ENCODE results near the gene GNAS-AS1.

GNAS-AS1 gene

DNA sequence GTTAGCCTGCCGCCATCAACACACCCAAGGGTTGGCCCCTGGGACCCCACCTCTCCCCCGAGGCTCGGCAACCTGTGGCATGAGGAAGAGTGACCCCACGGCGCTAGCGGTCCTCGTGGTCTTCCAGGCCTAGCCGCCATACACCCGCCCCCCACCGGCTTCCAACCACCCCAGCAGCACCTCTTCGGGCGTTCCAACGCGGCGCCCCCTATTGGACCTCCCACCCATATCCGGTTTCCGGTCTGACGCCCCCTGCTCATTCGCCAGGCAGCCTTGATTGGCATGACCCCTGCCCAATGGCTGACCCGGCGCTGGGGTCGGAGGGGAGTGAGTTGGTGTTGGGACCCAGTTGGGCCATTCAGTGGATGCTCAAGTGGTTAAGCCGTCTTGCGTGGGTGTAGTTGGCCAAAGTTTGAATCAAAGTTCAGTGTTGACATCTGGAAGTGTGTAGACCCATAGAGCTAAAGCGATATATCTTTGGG lies at the start of gene GNAS-AS1:
GNAS-AS1 (minus strand) TSS at position 210 of the 482 bp plus-strand sequence.
- no peaks in the 10 kb centered on the region for H3K9me3 ChIP-seq (ENCODE audit: control insufficient read depth in 2 of 2, low read length in 2 of 2)
- peaks cover 0 to 6% of the 10 kb centered on the region in 2 donors for H3K4me1 ChIP-seq (ENCODE audit: control insufficient read depth in 2 of 2, insufficient read depth in 2 of 2, low read length in 2 of 2)
- no peak within 1 kb of the TSS for H3K27ac ChIP-seq (ENCODE audit: low read depth in 2 of 2, low read length in 2 of 2)
- peak within 1 kb of the TSS; percentile 29 to 52 for H3K4me3 ChIP-seq (ENCODE audit: low read length in 2 of 2)
- no peak within 1 kb of the TSS for H3K9ac ChIP-seq (ENCODE audit: low read depth in 1 of 2, low read length in 2 of 2)
- H3K36me3 ChIP-seq (ENCODE audit: control insufficient read depth in 2 of 2, insufficient read depth in 2 of 2, low read length in 2 of 2) = no peaks in the 10 kb centered on the region
- peaks cover 12 to 24% of the 10 kb centered on the region in 2 donors for H3K27me3 ChIP-seq (ENCODE audit: control insufficient read depth in 2 of 2, insufficient read depth in 2 of 2, low read length in 2 of 2)

DNA sequence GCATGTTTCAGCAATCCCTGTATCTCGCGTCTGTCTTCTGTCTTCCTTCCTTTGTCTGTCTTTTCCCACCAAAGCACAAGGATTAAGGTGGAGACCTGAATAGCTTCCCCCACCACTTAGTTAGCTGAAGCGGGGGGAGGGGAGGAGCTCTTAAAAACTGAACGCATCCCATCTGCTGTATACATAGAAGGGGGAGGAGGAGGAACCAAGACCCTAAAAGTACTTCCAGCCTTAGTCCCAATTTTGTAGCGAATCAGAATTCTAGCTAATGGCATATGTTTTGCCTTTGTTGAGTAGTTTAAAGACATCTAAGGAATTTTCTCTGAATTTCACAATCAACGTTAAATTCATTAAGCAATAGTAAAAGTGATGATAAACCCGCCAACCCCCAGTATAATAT lies 49.7 kb upstream of the GNAS-AS1 start:
- no peaks in the 10 kb centered on the region for H3K27me3 ChIP-seq (ENCODE audit: control insufficient read depth in 2 of 2, insufficient read depth in 2 of 2, low read length in 2 of 2)
- H3K9me3 ChIP-seq (ENCODE audit: control insufficient read depth in 2 of 2, low read length in 2 of 2) = no peaks in the 10 kb centered on the region
- H3K27ac ChIP-seq (ENCODE audit: low read depth in 2 of 2, low read length in 2 of 2) = no peak overlapping the region
- no peak overlapping the region for H3K9ac ChIP-seq (ENCODE audit: low read depth in 1 of 2, low read length in 2 of 2)
- peaks cover 30 to 47% of the 10 kb centered on the region in 2 donors for H3K36me3 ChIP-seq (ENCODE audit: control insufficient read depth in 2 of 2, insufficient read depth in 2 of 2, low read length in 2 of 2)
- peaks cover 0 to 3% of the 10 kb centered on the region in 2 donors for H3K4me1 ChIP-seq (ENCODE audit: control insufficient read depth in 2 of 2, insufficient read depth in 2 of 2, low read length in 2 of 2)
- H3K4me3 ChIP-seq (ENCODE audit: low read length in 2 of 2) = no peak overlapping the region

DNA sequence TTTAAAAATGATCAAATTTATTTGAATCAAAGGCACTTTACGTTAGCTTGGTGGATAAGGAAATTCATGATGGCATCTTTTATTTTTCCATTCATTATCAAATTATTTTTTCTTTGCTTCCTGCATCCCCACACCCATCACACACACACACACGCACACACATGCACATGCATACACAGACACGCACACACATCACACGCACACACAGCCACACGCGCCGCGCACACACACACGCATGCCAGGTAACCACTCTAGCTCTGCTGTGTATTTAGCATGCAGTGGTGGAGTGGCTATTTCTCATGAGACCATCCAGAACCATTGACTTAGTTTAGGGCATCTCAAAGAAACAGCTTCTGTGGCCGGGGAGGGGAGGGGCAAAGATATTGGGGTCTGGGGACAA lies 48.8 kb upstream of the GNAS-AS1 start:
- Histone ChIP-seq H3K27ac (ENCODE audit: low read depth in 2 of 2, low read length in 2 of 2) (no peak overlapping the region), H3K36me3 (ENCODE audit: control insufficient read depth in 2 of 2, insufficient read depth in 2 of 2, low read length in 2 of 2) (peaks cover 22 to 38% of the 10 kb centered on the region in 2 donors), H3K4me3 (ENCODE audit: low read length in 2 of 2) (no peak overlapping the region), H3K27me3 (ENCODE audit: control insufficient read depth in 2 of 2, insufficient read depth in 2 of 2, low read length in 2 of 2) (no peaks in the 10 kb centered on the region), H3K9ac (ENCODE audit: low read depth in 1 of 2, low read length in 2 of 2) (no peak overlapping the region), H3K9me3 (ENCODE audit: control insufficient read depth in 2 of 2, low read length in 2 of 2) (no peaks in the 10 kb centered on the region), H3K4me1 (ENCODE audit: control insufficient read depth in 2 of 2, insufficient read depth in 2 of 2, low read length in 2 of 2) (peaks cover 0 to 10% of the 10 kb centered on the region in 2 donors)

DNA sequence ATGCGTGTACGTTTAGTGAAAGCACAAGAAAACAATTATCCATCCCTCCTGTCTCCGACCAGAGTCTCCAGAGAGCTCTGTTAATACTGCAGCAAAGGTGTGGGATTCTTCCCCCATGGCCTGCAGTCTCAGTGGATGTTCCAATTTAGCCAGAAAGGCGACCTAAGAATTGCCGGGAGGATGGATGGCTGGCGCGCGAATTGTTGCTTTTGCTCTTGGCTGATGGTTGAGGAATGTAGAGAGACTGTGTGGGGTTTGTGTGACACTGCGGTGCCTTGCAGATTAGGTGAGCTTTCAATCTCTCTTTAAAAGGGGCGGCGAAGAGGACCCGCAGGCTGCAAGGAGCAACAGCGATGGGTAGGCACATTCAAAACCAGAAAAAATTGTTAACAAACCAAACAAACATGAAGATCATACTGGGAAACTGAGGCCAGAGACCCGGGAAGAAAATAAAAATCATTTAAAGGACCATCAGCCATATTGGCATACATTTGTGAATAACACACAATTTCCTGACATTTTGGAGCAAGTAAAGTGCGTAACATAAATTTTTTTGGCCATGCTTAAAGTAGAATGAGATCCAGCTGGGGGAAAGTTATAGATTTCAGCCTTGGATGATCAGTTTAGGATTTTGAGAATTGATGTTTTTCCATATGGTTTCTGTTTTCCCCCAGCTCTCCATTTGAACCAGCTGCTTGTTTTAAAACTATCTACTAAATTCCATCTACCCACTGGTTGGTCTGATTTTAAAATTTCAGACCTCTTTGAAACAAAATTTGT lies 48.1 kb upstream of the GNAS-AS1 start:
- H3K36me3 ChIP-seq (ENCODE audit: control insufficient read depth in 2 of 2, insufficient read depth in 2 of 2, low read length in 2 of 2) = peaks cover 16 to 31% of the 10 kb centered on the region in 2 donors
- peaks cover 2 to 11% of the 10 kb centered on the region in 2 donors for H3K4me1 ChIP-seq (ENCODE audit: control insufficient read depth in 2 of 2, insufficient read depth in 2 of 2, low read length in 2 of 2)
- no peak overlapping the region for H3K4me3 ChIP-seq (ENCODE audit: low read length in 2 of 2)
- no peaks in the 10 kb centered on the region for H3K27me3 ChIP-seq (ENCODE audit: control insufficient read depth in 2 of 2, insufficient read depth in 2 of 2, low read length in 2 of 2)
- no peak overlapping the region for H3K9ac ChIP-seq (ENCODE audit: low read depth in 1 of 2, low read length in 2 of 2)
- H3K9me3 ChIP-seq (ENCODE audit: control insufficient read depth in 2 of 2, low read length in 2 of 2) = no peaks in the 10 kb centered on the region
- H3K27ac ChIP-seq (ENCODE audit: low read depth in 2 of 2, low read length in 2 of 2) = no peak overlapping the region

DNA sequence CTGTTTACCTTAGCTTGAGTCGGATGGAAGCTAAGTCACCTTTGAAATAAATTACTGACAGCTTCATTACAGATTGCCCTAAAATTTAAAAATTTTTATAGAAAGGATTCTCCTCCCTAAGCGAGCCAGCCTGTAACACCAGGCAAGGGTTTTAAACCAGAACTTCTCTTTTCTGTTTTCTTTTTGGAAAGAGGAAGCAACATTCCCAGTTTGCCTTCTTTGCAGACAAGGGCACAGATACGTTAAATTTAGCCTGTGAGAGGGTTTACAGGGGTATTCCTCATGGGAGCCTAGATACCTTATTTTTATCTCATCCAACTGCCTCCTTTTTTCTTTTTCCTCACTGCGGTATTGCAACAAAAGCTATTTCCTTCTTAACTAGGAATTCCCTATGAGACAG lies 46.8 kb upstream of the GNAS-AS1 start:
- H3K9ac ChIP-seq (ENCODE audit: low read depth in 1 of 2, low read length in 2 of 2) = no peak overlapping the region
- H3K4me1 ChIP-seq (ENCODE audit: control insufficient read depth in 2 of 2, insufficient read depth in 2 of 2, low read length in 2 of 2) = peaks cover 9 to 11% of the 10 kb centered on the region in 2 donors
- H3K9me3 ChIP-seq (ENCODE audit: control insufficient read depth in 2 of 2, low read length in 2 of 2) = no peaks in the 10 kb centered on the region
- no peak overlapping the region for H3K4me3 ChIP-seq (ENCODE audit: low read length in 2 of 2)
- peaks cover 10 to 26% of the 10 kb centered on the region in 2 donors for H3K36me3 ChIP-seq (ENCODE audit: control insufficient read depth in 2 of 2, insufficient read depth in 2 of 2, low read length in 2 of 2)
- no peaks in the 10 kb centered on the region for H3K27me3 ChIP-seq (ENCODE audit: control insufficient read depth in 2 of 2, insufficient read depth in 2 of 2, low read length in 2 of 2)
- no peak overlapping the region for H3K27ac ChIP-seq (ENCODE audit: low read depth in 2 of 2, low read length in 2 of 2)

DNA sequence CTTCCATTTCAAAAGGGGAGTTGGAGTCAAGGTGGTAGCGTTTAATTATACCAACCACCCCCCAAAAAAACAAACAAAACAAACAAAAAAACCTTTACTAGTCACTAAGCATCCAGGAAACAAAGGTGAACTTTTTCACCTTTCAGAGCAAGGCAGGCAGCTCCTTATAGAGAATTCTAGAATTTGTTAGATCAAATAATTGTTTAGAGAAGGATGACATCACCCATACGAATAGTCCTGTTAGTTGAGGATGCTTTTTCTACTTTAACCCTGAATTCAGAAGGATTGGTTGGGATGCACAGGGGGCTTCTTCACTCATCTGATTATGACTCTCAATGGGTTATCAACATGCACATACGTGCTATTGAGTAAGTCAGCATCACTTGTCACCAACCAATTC lies 46.1 kb upstream of the GNAS-AS1 start:
- Histone ChIP-seq H3K9ac (ENCODE audit: low read depth in 1 of 2, low read length in 2 of 2) (no peak overlapping the region), H3K27me3 (ENCODE audit: control insufficient read depth in 2 of 2, insufficient read depth in 2 of 2, low read length in 2 of 2) (no peaks in the 10 kb centered on the region), H3K4me3 (ENCODE audit: low read length in 2 of 2) (no peak overlapping the region), H3K36me3 (ENCODE audit: control insufficient read depth in 2 of 2, insufficient read depth in 2 of 2, low read length in 2 of 2) (peaks cover 10 to 22% of the 10 kb centered on the region in 2 donors), H3K27ac (ENCODE audit: low read depth in 2 of 2, low read length in 2 of 2) (no peak overlapping the region), H3K4me1 (ENCODE audit: control insufficient read depth in 2 of 2, insufficient read depth in 2 of 2, low read length in 2 of 2) (peaks cover 9 to 11% of the 10 kb centered on the region in 2 donors), H3K9me3 (ENCODE audit: control insufficient read depth in 2 of 2, low read length in 2 of 2) (no peaks in the 10 kb centered on the region)

DNA sequence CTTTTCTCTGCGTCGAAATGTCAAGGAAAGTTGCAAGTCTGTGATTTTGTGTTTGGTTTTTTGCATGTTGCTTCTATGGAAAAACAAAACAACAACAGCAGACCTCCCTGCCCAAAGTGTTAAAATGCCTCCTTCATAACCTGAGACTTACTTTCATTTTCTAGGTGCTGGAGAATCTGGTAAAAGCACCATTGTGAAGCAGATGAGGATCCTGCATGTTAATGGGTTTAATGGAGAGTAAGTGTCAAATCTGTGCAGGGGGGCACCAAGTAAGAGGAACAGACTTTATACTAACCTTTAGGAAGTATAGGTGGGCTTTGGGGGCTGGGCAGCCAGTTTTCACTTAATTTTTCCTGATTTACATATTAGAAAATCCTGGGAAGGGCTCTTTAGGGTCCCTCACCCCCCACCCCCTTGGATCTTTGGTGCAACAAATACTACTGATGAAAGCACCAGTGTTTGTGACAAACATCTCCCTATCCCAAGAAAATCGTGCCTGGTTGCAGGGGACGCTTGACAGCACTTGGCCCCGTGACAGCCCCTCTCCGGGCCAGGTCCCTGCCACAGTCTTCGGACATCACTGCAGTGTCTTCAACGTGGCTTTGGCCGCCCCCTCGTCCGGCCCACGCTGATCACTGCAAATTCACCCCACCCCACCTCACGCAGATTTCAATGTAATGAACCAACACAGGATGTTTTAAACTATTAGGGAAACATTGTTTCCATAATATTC lies 44.9 kb upstream of the GNAS-AS1 start:
- Histone ChIP-seq H3K4me1 (ENCODE audit: control insufficient read depth in 2 of 2, insufficient read depth in 2 of 2, low read length in 2 of 2) (peaks cover 9 to 11% of the 10 kb centered on the region in 2 donors), H3K4me3 (ENCODE audit: low read length in 2 of 2) (no peak overlapping the region), H3K9me3 (ENCODE audit: control insufficient read depth in 2 of 2, low read length in 2 of 2) (no peaks in the 10 kb centered on the region), H3K27me3 (ENCODE audit: control insufficient read depth in 2 of 2, insufficient read depth in 2 of 2, low read length in 2 of 2) (no peaks in the 10 kb centered on the region), H3K36me3 (ENCODE audit: control insufficient read depth in 2 of 2, insufficient read depth in 2 of 2, low read length in 2 of 2) (peaks cover 10 to 22% of the 10 kb centered on the region in 2 donors), H3K9ac (ENCODE audit: low read depth in 1 of 2, low read length in 2 of 2) (no peak overlapping the region), H3K27ac (ENCODE audit: low read depth in 2 of 2, low read length in 2 of 2) (no peak overlapping the region)

DNA sequence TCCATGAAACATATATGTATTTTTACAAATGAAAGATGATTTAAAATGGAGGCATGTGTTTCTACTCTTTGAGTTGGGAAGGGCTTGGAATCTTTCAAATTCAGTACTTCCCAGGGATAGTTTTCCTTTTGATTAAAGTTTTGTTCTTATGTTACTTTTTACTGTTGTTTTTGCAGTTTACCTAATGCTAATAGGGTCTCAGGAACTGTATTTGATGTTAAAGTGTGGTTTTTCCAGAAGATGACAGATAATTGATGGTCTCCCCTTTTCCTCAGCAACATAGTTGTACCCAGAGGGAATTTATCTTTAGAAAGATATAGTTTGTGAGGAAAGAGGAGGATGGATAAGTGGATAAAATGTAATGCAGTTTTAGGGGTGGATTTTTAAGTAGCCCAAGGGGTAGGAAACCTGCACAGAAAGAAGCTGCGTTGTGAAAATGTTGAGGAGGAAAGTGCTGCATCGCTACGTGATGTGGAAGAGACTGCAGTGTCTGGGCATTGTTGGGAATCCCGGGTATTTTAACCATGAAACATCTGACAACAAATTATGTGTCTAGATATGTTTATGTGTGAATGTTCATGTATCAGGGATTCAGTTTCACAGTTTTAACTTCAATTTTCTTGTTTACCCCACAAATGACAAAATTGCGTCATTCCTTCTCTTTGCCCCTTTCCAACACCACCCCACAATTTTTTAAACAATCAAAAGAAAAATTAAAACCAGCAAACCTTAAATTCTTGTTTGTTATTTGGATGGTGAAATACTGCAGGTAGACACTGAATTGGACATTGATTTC lies 44.1 kb upstream of the GNAS-AS1 start:
- H3K4me1 ChIP-seq (ENCODE audit: control insufficient read depth in 2 of 2, insufficient read depth in 2 of 2, low read length in 2 of 2) = peaks cover 9 to 11% of the 10 kb centered on the region in 2 donors
- no peak overlapping the region for H3K9ac ChIP-seq (ENCODE audit: low read depth in 1 of 2, low read length in 2 of 2)
- peak overlapping the region in 1 of 2 donors; percentile 22 for H3K4me3 ChIP-seq (ENCODE audit: low read length in 2 of 2)
- H3K9me3 ChIP-seq (ENCODE audit: control insufficient read depth in 2 of 2, low read length in 2 of 2) = no peaks in the 10 kb centered on the region
- H3K27ac ChIP-seq (ENCODE audit: low read depth in 2 of 2, low read length in 2 of 2) = no peak overlapping the region
- H3K36me3 ChIP-seq (ENCODE audit: control insufficient read depth in 2 of 2, insufficient read depth in 2 of 2, low read length in 2 of 2) = peaks cover 10 to 15% of the 10 kb centered on the region in 2 donors
- H3K27me3 ChIP-seq (ENCODE audit: control insufficient read depth in 2 of 2, insufficient read depth in 2 of 2, low read length in 2 of 2) = no peaks in the 10 kb centered on the region

DNA sequence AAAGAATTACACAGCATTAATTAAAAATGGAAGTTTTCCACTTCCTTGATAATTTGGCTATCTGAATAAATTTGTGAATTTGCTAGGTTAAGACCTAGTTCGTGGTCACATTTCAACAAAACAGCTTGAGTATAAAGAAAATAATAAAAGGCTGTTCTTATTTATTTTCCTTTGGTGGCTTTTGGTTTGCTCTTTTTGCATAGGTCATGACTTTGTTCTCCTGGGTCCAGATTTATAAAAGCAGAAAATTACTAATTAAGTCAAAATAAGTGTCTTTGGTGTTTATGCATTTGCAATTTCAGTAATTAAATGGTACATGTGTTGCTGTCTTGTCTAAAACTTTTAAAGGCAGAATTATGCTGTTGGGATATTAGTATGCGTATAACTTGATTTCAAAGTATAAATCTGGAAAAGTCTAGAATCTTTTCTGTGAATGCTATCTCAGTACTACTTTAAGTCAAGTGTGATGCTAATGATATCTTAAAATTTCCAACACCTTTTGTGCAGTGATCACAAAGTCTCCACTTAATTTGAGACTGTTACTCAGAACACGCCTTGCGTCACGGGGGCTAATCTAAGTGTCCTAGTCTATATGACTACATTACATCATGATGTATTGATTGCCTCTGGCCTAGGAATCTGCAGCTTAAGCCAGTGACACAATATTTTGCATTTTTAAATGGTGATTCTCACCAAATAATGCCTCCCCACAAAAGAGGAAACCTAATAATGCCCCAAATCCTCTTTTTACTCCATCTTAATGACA lies 42.8 kb upstream of the GNAS-AS1 start:
- Histone ChIP-seq H3K27me3 (ENCODE audit: control insufficient read depth in 2 of 2, insufficient read depth in 2 of 2, low read length in 2 of 2) (no peaks in the 10 kb centered on the region), H3K9ac (ENCODE audit: low read depth in 1 of 2, low read length in 2 of 2) (peak overlapping the region; percentile 19 to 77), H3K36me3 (ENCODE audit: control insufficient read depth in 2 of 2, insufficient read depth in 2 of 2, low read length in 2 of 2) (peaks cover 2 to 3% of the 10 kb centered on the region in 2 donors), H3K4me1 (ENCODE audit: control insufficient read depth in 2 of 2, insufficient read depth in 2 of 2, low read length in 2 of 2) (peaks cover 9 to 11% of the 10 kb centered on the region in 2 donors), H3K27ac (ENCODE audit: low read depth in 2 of 2, low read length in 2 of 2) (no peak overlapping the region), H3K9me3 (ENCODE audit: control insufficient read depth in 2 of 2, low read length in 2 of 2) (no peaks in the 10 kb centered on the region), H3K4me3 (ENCODE audit: low read length in 2 of 2) (peak overlapping the region; percentile 23 to 81)

All from mucosa of rectum (tissue), 2 donors.